Measurements from ENCODE around the gene SPTB.
A peak's percentile ranks its signal among the peaks of the same experiment; 100 is the strongest.

DNA sequence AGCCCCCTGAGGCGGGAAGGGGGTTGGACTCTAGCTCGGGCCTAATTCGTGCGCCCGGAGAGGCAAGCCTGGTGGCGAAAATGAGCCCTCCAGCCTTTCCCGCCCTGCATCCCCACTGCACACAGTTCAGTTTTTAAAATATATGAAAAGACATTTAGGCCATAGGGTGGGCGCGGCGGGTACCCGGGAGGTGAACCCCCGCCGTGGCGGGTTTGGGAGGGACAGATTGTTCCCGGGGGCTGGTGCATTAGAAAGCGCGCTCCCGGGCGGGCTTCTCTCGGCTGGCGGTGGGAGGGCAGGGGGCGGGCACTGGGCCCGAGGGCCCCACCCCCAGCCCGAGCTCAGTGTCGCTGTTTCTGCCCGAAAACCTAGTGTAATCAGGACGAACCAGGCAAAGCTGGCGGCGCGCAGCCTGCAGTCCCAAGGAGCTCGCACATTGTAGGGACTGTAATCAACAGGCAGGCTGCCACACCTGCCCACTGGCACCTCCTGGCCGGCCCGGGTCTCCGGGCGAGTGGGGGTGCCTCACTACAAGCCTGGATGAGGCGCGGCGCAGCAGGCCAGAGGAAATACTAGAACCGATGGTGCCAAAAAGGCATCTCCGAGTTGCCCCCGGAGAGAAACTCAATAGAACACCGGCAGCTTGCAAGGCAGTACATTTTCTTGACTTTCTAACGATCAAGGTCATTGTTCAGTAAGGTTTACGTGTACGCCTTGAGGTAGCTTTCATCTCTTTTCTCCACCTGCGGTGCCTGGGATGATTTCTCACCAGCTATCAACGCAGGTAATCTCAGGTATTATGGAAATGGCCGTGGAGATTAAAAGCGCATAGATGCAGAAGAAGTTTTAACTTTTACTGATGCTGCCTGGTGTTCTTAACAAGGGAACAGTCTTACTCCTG is 764 bp upstream of the SPTB start:
- TF ChIP-seq, protein P1, sequence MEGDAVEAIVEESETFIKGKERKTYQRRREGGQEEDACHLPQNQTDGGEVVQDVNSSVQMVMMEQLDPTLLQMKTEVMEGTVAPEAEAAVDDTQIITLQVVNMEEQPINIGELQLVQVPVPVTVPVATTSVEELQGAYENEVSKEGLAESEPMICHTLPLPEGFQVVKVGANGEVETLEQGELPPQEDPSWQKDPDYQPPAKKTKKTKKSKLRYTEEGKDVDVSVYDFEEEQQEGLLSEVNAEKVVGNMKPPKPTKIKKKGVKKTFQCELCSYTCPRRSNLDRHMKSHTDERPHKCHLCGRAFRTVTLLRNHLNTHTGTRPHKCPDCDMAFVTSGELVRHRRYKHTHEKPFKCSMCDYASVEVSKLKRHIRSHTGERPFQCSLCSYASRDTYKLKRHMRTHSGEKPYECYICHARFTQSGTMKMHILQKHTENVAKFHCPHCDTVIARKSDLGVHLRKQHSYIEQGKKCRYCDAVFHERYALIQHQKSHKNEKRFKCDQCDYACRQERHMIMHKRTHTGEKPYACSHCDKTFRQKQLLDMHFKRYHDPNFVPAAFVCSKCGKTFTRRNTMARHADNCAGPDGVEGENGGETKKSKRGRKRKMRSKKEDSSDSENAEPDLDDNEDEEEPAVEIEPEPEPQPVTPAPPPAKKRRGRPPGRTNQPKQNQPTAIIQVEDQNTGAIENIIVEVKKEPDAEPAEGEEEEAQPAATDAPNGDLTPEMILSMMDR (IDR thresholded peaks at IDR 0.05; ENCODE audit: borderline replicate concordance, extremely low read depth, low read length, poor library complexity, severe bottlenecking), result peak; percentile 4
- peak; percentile 85 for TF ChIP-seq EZH2 (IDR thresholded peaks at IDR 0.05; ENCODE audit: borderline replicate concordance, low read depth, low read length, severe bottlenecking)

Data from DND-41 (cell line).